Panc1 (cell line): ENCODE results near the gene WDR93. TPM values are rescaled to one million over a fixed set of nuclear protein-coding genes. Genes with fewer than 3 reads are reported as not detected.
A peak's percentile ranks its signal among the peaks of the same experiment; 100 is the strongest.

ENCODE experiments used
- ATAC-seq: fragments of 200-7000 bp; cut with Tn5 transposase; 2 replicates; pipeline ENCODE4 v1.9.1; 2020; ENCODE audit warnings: mild to moderate bottlenecking, moderate library complexity
- BruUV-seq: library from RNA; stranded (reverse); fragments of 400-500 nt; replicated peaks from 2 replicates; lab custom pipeline; 2021; lab: Mats Ljungman, UMichigan
- CTCF ChIA-PET: fragments of 300-600 bp; sonication (Branson Sonifier 250); formaldehyde crosslinking; loops from one replicate; lab custom pipeline; 2022; ENCODE audit warnings: antibody characterized with exemption; lab: Charles Lee
- POLR2A ChIA-PET: fragments of 300-600 bp; sonication (Branson Sonifier 250); formaldehyde crosslinking; loops from one replicate; lab custom pipeline; 2022; ENCODE audit warnings: antibody characterized with exemption; lab: Charles Lee
- DNase-seq: peaks from one replicate; pipeline ENCODE4 v3.0.0-alpha.2; 2010; ENCODE audit warnings: low read depth, low spot score
- H3K27ac ChIP-seq: 2 replicates; pipeline ENCODE4 v1.5.1; 2011; ENCODE audit warnings: mild to moderate bottlenecking, low read length, inconsistent platforms
- H3K27me3 ChIP-seq: fragments of 200-500 bp; sonication (Bioruptor generic); 2 replicates; pipeline ENCODE4 v1.6.0; 2014; ENCODE audit warnings: low read length, inconsistent platforms; ENCODE audit not compliant: control insufficient read depth, insufficient read depth
- H3K36me3 ChIP-seq: fragments of 200-500 bp; sonication (Bioruptor generic); 2 replicates; pipeline ENCODE4 v1.5.1; 2014; ENCODE audit warnings: inconsistent platforms, mild to moderate bottlenecking, low read length, moderate library complexity; ENCODE audit not compliant: control insufficient read depth, insufficient read depth
- H3K4me1 ChIP-seq: 2 replicates; pipeline ENCODE4 v1.5.1; 2011; ENCODE audit warnings: inconsistent platforms, mild to moderate bottlenecking, low read length, moderate library complexity; ENCODE audit not compliant: control insufficient read depth, insufficient read depth
- H3K4me3 ChIP-seq, 2 experiments: 2 replicates each; pipeline ENCODE4 v1.5.1; 2011 to 2012; ENCODE audit warnings: low read depth in 2 of 2, low read length in 2 of 2, mild to moderate bottlenecking in 2 of 2, inconsistent platforms in 1 of 2, moderate library complexity in 1 of 2
- H3K9me3 ChIP-seq: fragments of 200-500 bp; sonication (Bioruptor generic); 2 replicates; pipeline ENCODE4 v1.5.1; 2014; ENCODE audit warnings: low read depth, mild to moderate bottlenecking, inconsistent platforms, low read length, moderate library complexity; ENCODE audit not compliant: control insufficient read depth, insufficient read depth
- POLR2AphosphoS5 ChIP-seq: IDR thresholded peaks from 2 replicates; pipeline ENCODE4 v1.6.1; 2012; ENCODE audit warnings: mild to moderate bottlenecking, low read depth, low read length, moderate library complexity
- REST ChIP-seq, 2 experiments: IDR thresholded peaks; 2 replicates each; pipeline ENCODE4 v1.6.1; 2011 to 2012; ENCODE audit warnings: low read depth in 2 of 2, control low read depth in 1 of 2, low read length in 1 of 2, mild to moderate bottlenecking in 1 of 2, moderate library complexity in 1 of 2; ENCODE audit not compliant: insufficient read depth in 1 of 2
- SIN3A ChIP-seq: IDR thresholded peaks from 2 replicates; pipeline ENCODE4 v1.6.1; 2012; ENCODE audit warnings: low read depth, mild to moderate bottlenecking, low read length, moderate library complexity, borderline replicate concordance; ENCODE audit not compliant: insufficient read depth
- TCF7L2 ChIP-seq: IDR thresholded peaks from 2 replicates; pipeline ENCODE4 v1.6.1; 2011; ENCODE audit warnings: mild to moderate bottlenecking, low read depth, low read length, inconsistent platforms
- in situ Hi-C: cut with HindIII; loops from 2 replicates; pipeline ENCODE4 v1.10.0; 2016; ENCODE audit warnings: low sequenced_read_pairs, low pct_unique_long_range_greater_than_20kb
- intact Hi-C: fragments of 100-400 bp; cut with micrococcal nuclease; formaldehyde crosslinking; loops from one replicate; pipeline ENCODE4 v1.10.0; 2022; ENCODE audit not compliant: unreplicated experiment
- total RNA-seq: library from RNA; stranded (reverse); gene quantifications from one replicate; pipeline ENCODE4 v1.2.1, GENCODE V29; 2021; ENCODE audit not compliant: unreplicated experiment
- TF ChIP-seq, protein P1 (sequence below): fragments of 450-650 bp; IDR thresholded peaks from 2 replicates; pipeline ENCODE4 v1.5.1; 2017; ENCODE audit warnings: mild to moderate bottlenecking

Gene WDR93
- total RNA-seq, 1 experiment from 2014 or later: 0.18 TPM

DNA sequence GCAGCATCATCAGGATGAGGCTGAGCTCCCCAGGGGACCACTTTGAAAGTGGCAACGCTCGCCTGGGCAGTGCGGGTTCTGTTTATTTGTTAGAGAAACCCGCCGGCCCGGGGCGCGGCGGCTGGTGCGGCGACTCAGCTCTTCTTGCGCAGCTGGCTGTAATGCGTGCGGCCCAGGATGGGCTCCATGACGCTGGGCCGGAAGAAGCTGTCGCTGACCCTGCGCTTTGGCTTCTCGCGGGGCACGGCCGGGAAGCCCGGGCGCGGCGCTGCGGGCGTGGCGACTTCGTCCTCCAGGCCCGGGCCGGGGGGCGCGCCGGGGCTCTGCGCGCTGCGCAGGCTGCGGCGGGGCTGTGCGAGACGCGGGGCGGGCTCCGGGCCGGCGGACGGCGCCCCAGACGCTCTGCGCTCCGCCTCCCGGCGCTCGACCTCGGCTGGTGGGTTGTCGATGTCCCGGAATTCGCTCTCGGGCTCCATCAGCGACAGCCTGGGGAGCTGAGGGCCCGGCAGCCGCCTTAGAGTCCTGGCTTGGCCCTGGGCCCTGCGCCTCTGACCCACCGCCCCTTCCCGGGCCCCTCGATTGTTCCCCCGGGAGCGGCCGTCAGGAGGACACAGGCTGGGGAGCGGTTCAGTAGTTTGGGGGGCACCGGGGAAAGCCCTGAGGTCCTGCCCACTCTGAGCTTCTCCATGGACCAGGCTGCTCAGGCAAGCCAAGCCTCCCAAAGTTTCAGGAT lies 25.0 kb upstream of the WDR93 start:
- no peaks in the 10 kb centered on the region; the same call in 1 of the 2 replicates for H3K27me3 ChIP-seq
- DNase-seq (no peak), ATAC-seq (peak; percentile 85)
- ChIA-PET POLR2A (interaction anchor here (0.6 kb wide), 1 partner anchor 53 kb away, joined by 3 read pairs; no protein-coding TSS in a partner anchor), CTCF (interaction anchor here (0.6 kb wide), 1 partner anchor 74 kb away, joined by 3 read pairs; no protein-coding TSS in a partner anchor)
- TF ChIP-seq REST (IDR thresholded peaks at IDR 0.05; ENCODE audit: insufficient read depth in 1 of 2, low read depth in 2 of 2, low read length in 1 of 2) (no peak), TCF7L2 (0 out of 2 replicates have a peak, but pooled peaks have one; percentile 14)
- peak overlapping the region; percentile 45 to 51 for H3K4me3 ChIP-seq
- peak overlapping the region; percentile 63 for H3K27ac ChIP-seq
- BruUV-seq: no TSS peak
- H3K36me3 ChIP-seq: no peaks in the 10 kb centered on the region
- peaks cover 12% of the 10 kb centered on the region for H3K4me1 ChIP-seq
- intact Hi-C loops: no loop called here
- H3K9me3 ChIP-seq: no peaks in the 10 kb centered on the region
- in situ Hi-C loops: no loop called here

- Histone ChIP-seq H3K4me1 (peaks cover 12% of the 10 kb centered on the region), H3K27me3 (no peaks in the 10 kb centered on the region), H3K4me3 (peak overlapping the region; percentile 45 to 51), H3K9me3 (no peaks in the 10 kb centered on the region), H3K27ac (no peak overlapping the region), H3K36me3 (no peaks in the 10 kb centered on the region)
- DNase-seq (no peak), ATAC-seq (peak; percentile 35)
- CTCF ChIA-PET: interaction anchor here (0.6 kb wide), 1 partner anchor 74 kb away, joined by 3 read pairs; no protein-coding TSS in a partner anchor
- no peak for TF ChIP-seq SIN3A
- TF ChIP-seq POLR2AphosphoS5: no peak
- TF ChIP-seq REST (IDR thresholded peaks at IDR 0.05; ENCODE audit: insufficient read depth in 1 of 2, low read depth in 2 of 2, low read length in 1 of 2): no peak
- no peak for TF ChIP-seq TCF7L2
- TF ChIP-seq, protein P1, sequence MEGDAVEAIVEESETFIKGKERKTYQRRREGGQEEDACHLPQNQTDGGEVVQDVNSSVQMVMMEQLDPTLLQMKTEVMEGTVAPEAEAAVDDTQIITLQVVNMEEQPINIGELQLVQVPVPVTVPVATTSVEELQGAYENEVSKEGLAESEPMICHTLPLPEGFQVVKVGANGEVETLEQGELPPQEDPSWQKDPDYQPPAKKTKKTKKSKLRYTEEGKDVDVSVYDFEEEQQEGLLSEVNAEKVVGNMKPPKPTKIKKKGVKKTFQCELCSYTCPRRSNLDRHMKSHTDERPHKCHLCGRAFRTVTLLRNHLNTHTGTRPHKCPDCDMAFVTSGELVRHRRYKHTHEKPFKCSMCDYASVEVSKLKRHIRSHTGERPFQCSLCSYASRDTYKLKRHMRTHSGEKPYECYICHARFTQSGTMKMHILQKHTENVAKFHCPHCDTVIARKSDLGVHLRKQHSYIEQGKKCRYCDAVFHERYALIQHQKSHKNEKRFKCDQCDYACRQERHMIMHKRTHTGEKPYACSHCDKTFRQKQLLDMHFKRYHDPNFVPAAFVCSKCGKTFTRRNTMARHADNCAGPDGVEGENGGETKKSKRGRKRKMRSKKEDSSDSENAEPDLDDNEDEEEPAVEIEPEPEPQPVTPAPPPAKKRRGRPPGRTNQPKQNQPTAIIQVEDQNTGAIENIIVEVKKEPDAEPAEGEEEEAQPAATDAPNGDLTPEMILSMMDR: no peak
- in situ Hi-C loops: no loop called here
- intact Hi-C loops: no loop called here
- BruUV-seq: no TSS peak
- POLR2A ChIA-PET: interaction anchor here (0.6 kb wide), 1 partner anchor 54 kb away, joined by 3 read pairs; no protein-coding TSS in a partner anchor
Observed at GRCh38 chr15:89666184-89666857, 24.3 kb upstream of the WDR93 start.
